HG03460 (cell line): ENCODE data around the gene NMRAL1.

ENCODE experiments used
- ATAC-seq: cut with Tn5 transposase; IDR thresholded peaks from one replicate; pipeline ENCODE4 v1.9.1; 2021; ENCODE audit not compliant: unreplicated experiment

NMRAL1 gene

DNA sequence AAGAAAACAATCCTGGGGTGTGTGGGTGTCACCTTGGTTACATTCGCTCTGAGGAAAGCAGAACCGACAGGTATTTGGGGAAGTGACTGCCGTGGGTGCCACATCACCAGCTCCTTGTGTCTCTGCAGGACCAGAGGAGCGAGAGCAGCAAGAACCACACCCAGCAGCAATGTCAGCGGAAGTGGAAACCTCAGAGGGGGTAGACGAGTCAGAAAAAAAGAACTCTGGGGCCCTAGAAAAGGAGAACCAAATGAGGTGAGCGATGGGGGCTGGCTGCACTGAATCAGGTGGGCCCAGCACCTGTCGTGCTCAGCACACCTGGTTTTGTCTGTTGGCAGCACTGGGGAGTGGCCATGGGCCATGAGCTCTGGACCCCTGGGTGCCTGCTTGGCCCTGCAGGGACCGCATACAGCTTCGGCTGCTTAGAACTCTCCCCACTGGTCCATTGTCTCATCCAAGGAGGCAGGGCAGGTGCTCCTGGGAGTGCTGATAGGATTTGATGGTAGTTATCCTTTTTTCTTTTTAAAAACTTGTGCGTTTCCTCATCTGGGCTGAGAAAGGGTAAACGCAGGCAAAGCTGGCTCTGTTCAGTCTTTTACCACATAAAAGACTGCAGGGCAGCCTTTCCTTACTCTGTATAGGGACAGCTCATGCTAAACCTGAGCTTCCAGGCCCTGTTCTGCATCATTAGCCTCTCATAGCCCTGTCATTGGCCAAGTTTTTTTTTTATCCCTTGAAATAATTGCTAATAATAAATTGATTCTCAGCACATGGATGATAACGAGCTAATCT is 31.1 kb upstream of the NMRAL1 start:
- ATAC-seq: peak; percentile 78

DNA sequence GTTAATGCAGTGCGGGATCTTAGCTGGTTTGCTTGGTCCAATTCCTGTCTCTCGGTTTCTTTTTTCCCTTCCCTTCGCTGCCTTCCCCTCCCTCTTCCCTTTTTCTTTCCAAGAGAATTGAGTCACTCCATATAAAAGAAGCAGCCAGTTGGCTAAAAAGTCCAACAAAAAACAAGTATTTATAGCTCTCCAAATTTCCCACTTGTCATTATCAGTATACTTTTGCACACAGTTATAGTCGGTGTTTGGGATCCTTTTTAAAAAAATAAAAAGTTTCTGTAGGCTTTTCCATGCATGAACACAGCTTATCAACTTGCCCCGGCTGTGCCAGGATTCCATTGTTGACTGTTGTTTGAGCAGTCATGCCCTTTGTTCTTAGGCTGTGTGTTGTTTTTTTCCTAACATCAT is 26.6 kb upstream of the NMRAL1 start:
- no peak for ATAC-seq

DNA sequence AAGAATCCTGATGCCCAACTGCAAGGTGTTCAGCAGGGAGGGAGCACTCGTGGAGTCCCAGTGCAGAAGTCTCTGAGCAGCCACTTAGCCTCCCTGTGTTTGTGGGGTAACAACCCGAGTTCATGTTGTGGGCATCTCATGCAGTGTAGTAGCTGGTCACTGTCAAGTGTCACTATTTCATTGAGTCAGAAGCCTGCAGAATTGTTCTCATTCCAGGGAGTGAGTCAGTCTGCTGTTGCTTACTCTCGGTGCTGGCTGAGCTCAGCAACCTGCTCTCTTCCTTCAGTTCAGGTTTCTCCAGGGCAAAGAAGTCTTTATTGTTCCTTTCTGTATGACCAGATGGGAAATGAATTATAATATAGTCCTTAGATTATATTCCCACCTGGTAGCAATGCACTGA is 25.8 kb upstream of the NMRAL1 start:
- no peak for ATAC-seq

DNA sequence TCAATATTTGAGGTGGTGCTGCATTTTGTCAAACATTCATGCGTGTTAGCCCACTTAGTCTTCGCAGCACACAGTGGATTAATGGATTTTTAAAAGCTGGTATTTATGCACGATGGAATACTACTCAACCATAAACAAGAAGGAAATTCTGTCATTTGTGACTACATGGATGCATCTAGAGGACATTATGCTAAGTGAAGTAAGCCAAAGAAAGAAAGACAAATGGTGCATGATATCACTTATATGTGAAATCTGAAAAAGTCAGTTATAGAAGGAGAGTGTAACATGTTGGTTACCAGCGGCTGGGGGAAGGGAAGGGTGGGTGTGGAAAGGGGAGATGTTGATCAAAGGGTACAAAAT is 24.8 kb upstream of the NMRAL1 start:
- no peak for ATAC-seq

DNA sequence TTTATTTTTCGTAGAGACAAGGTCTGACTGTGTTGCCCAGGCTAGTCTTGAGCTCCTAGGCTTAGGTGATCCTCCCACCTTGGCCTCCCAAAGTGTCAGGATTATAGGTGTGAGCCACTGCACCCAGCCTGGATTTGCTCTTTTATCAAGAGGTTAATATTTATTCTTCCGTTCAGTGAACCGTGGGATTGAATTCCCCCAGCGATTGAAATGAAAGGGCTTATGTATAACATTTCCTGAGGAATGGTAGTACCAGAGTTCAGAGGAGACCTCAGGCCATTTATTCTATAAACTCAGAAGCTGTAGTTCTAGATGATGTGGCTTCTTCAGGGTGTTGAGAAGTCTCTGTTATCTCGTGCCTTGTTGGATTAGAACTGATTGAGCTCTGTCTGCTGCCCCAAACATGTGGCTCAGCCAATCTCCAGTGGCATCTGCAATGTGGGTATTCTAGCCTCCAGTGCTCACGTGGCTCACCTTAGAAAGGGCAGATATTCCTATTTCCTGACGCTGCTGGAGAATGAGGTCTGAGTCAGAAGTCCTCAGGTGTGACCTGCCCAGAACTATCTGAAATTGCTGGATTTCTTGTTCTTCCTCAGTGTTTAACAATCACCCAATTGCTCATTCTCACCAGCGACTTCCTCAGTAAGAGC is 24.2 kb upstream of the NMRAL1 start:
- no peak for ATAC-seq

DNA sequence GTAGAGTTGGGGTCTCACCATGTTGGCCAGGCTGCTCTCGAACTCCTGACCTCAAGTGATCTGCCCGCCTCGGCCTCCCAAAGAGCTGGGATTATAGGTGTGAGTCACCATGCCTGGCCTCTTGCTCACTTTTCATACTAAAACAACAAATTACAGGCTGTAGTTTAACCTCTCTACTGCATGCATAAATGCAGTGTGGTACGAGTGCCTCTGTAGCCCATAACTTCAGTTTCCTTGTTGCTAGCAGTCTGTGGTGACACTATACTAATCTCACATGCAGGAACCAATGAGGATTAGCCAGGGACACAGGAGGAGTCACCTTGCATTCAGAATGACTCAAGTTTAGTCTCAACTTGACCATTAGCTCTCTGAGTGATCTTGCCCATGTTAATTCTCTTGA is 21.9 kb upstream of the NMRAL1 start:
- no peak for ATAC-seq

DNA sequence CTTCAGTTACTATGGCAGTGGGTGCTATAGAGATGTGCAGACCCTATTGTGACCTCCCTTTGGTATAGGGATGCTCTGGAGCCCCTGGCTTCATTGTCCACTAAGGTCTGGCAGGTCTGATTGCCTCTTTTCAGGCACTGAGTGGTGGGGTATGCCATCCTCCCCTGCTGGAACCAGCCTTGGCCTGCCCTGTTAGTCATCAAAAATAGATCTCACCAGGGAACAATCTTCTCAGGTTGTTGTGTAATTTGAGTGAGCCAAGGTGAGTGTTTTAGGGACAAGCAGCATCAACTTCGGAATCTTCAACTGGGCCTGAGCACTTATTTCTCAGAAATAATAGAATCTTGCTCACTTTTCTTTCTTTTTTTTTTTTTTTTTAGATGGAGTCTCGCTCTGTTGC is 21.3 kb upstream of the NMRAL1 start:
- no peak for ATAC-seq

DNA sequence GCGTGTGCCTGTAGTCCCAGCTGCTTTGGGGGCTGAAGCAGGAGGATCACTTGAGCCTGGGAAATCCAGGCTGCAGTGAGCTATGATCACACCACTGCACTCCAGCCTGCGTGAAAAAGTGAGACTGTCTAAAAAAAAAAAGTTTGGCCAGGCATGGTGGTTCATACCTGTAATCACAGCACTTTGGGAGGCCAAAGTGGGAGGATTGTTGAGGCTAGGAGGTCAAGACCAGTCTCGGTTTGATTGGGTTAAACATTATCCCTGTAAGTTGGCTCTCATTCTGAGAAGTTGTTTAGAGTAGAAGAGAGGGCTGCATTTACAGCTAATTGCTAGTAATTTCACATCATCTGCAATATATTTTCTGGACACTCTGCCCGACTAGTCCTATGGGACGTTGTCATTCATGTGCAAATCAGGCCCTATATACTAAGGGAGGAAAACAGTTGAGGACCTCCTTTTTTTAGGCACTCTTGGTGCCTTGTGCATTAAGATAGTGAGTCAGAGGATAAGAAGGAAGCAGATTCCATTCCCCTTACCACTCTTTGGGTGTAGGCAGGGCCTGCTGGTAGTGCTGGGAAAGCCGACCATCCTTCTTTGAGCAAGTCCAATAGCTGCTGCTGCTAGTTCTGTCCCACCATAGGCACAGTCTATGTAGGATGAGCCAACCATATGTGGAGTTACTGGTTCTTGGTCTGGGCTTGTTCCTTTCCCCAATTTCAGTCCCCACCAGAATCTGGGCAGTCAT is 20.5 kb upstream of the NMRAL1 start:
- ATAC-seq: no peak

DNA sequence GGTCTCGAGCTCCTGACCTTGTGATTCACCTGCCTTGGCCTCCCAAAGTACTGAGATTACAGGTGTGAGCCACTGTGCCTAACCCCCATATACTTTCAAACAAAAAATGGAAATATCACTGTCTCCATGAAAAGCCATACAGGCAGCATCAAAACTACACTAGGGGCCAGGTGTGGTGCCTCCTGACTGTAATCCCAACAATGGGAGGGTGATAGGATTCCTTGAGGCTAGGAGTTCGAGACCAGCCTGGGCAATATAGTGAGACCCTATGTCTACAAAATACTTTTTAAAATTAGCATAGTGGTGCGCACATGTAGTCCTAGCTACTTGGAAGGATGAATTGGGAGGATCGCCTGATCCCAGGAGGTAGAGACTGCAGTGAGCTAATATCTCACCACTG is 17.5 kb upstream of the NMRAL1 start:
- no peak for ATAC-seq

DNA sequence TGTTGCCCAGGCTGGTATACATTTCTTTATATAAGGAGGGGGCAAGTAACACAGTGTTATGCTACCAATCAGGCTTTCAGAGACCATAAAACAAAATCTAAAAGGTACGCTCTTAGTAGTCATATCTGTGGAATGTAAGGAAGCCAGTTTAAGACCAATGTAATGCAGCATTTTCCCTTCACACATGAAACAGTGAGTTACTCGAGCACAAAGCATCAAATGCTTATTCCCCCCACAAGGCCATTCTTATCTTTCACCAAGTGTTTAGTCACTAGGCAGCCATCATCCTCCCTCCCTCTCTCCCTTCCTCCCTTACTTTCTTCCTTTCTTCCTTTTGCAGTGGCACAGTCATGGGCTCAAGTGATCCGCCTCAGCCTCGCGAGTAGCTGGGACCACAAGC is 14.6 kb upstream of the NMRAL1 start:
- ATAC-seq: no peak

DNA sequence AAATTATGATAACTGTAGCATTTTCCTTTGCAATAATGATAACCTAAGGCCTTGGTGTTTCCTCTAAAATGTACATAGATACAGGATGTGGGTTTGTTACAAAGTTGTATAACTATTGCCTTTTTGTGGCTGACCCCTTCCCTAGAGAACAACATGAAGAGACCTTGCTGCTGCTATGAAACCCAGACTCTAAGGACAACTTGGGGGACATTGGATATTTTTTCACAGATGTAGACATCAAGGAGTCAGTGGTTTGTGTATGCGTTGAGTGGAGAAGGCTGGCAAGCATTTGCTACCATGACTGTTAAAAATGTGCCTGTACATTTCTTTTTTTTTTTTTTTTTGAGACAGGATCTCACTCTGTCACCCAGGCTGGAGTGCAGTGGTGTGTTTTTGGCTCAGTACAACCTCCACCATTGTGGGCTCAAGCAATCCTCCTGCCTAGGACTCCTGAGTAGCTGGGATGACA is 14.1 kb upstream of the NMRAL1 start:
- ATAC-seq: no peak

DNA sequence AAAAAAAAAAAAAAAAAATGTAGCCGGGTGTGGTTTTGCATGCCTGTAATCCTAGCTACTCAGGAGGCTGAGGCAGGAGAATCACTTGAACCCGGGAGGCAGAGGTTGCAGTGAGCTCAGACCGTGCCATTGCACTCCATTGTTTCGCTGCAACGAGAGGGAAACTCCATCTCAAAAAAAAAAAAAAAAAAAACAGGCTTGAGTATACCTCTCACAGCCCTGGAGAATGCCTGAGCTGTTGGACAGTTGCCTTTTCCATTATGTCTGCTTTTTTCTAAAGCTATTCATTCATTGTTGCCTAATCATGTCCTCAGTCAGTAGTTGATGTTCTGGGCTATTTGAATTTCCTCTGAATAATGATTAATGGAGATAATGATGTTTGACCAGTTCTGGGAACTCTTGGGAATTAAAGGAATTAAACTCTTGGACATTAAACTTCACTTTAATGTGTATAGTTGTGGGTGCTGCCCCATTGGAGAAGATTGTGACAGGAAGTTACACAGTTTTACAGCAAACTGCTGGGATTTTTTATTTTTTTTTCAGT is 13.6 kb upstream of the NMRAL1 start:
- ATAC-seq: no peak

DNA sequence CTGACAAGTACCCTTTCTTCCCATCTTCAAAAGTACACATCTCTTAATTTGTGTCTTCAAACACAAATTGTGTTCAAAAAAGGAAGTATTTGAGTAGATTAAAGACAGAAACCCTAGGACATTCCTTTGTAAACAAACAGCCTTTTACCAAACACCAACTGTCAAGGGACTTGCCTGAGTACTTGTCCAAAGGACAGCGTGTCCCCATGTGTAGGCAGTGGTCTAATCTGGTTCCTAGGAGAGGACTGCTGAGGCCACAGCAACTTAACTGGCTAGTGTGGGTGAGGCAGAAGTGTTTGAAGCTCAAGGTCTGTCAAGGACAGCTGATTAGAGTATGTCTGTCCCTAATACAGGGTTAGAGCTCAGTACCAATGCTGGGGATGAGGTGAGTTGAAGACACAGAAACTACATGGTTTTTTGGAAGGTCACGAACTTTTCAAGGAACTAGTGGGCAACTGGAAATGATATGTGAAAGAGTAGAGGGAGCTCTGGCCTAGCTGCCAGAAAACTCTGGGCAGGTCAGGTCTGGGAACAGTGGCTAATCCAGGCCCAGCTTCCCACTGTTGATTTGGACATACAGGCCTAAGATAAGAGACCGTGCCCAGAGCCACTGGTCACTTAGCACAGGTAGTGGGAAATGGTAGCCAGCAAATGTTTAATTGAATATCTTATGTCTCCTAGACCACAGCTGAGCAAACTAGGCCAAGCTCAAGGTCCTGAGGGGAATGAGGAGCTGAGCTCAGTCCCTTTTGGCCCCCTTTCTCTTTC is 11.9 kb upstream of the NMRAL1 start:
- no peak for ATAC-seq

DNA sequence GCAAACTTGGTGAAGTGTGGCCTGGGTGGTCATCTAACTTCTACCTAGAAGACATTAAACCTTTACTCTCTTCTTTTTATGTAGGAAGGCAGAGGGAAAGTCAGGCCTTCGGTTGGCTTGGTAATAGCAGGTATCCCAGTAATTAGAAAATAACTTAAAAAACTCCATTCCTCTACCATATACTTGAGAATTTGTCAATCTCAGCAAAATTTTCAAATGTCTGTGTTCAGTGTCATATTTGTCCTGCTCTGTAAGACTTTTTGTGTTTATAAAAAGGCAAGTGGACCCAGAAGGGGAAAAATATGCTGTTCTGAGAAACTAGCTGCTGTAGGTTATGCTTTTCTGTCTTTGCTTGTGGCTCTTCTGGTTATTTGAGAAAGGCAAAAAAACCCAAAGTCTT is 7.5 kb upstream of the NMRAL1 start:
- ATAC-seq: no peak

DNA sequence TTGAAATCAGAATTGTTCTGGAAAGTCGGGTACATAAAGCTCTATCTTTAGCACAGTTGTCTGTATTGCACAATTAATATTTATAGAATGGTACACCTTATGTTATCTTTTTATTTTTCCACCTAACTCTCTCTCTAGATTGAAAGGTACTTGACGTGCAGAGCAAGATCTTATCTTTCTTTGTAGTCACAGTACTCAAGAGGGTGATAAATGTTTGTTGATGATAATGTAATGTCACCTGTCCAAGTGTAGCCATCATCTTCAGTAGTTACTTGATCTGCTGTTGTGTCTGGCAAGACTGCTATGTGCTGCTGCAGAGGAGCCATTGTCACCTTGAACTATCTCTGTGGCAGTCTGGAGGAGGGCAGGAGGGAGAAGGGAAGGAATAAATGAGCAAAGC is 7.1 kb upstream of the NMRAL1 start:
- ATAC-seq: no peak

DNA sequence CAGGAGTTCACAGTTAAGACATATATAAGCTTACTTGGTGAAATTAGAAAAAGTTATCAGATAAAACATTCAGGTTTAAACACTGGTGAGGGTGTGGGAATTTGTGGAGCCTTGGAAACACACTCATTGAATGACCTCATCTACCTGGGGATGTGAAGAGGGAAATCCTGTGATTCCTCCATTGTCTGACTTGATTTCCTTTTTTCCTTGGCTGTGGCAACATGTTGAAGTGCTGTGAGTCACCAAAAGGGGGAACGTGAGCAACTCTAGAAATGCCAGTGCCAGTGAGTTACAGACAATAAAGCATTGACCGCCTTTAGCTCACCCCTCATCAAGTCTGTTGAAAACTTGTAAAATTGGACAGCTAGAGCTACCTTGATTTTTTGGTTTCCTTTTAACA is 3.5 kb upstream of the NMRAL1 start:
- ATAC-seq: no peak

DNA sequence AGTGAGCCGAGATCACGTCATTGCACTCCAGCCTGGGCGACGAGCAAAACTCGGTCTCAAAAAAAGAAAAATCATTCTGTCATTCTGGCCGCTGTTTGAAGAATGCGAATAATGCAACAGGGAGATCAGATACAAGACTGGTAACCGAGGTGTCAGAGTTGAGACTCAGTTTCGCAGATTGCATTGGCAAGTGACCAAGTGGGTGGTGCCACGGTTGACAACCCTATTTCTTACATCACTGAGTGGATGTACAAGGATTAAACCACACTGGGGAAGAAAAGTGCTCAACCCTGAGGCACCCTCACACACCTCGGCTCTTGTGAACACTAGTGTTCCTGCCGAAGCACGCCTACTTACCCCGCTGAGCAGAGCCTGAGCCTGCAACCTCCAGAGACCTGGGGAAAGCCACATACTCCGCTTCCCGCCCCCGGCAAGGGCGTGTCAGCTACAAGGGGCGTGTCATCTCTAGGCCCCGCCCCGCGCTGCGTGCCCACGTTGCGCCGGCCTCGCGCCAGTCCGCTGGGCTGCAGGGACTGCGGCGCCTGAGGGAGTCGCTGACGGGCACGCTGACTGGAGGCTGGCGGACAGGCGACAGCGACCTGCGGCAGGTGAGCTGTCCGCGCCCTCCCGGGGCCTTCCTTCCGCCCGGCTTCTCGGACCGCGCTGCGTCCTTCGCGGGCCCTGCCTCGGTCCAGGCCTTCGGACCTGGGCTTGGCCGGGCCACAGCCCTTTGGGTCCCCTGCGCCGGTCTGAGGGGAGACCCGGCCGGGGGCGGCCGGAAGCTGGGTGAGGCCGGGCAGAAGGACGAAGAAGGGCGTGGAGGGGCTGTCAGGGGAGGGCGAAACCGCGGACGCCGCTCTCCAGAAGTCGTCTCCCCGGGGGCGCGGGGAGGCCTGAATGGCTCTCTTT is 1.7 kb upstream of the NMRAL1 start, which contains the start of gene HMOX2:
Gene HMOX2, plus strand, starts transcription at position 519 of the 909 bp plus-strand sequence. CDS start 29,127 bp downstream, outside the sequence.
- peak; percentile 73 for ATAC-seq

DNA sequence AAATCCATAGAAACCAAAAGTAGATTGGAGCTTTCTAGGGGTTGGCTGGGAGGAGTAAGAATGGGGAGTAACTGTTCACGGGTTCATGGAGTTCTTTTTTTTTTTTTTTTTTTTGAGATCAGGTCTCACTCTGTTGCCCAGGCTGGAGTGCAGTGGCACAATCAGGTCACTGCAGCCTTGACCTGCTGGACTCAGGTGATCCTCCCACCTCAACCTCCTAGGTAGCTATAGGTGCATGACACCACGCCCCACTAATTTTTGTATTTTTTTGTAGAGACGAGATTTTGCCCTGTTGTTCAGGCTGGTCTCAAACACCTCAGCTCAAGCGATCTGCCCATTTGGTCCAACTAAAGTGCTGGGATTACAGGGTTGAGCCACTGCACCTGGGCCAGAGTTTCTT is 1.5 kb downstream of the NMRAL1 start:
- no peak for ATAC-seq

DNA sequence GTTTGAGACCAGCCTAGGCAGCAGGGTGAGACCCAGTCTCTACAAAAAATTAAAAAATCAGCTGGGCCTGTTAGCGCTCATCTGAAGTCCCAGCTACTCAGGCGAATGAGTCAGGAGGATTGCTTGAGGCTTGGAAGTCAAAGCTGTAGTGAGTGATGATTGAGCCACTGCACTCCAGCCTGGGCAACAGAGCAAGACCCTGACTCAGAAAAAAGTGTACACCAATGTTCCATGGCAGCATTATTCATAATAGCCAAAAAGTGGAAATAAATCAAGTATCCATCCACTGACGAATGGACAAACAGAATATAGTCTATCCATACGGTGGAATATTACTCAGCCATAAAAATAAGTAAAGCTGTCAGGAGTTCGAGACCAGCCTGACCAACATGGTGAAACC is 2.6 kb downstream of the NMRAL1 start:
- no peak for ATAC-seq

DNA sequence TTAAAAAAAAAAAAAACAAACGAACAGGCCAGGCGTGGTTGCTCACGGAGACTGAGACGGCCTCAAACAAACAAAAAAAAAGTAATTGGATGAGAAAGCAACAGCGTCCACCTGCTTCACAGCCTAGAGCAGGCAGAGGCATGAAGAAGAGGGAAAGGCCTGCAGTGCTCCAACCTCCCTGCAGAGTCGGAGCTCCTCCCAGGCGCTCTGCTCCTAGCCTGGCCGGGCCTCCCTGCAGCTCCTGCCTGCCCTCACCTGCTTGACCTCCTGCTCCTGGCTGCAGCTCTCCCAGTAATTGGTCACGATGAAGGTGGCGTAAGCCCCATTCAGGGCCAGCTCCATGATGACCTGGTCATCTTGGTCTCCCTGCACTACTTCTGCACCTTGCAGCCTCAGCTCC is 5.5 kb downstream of the NMRAL1 start:
- no peak for ATAC-seq
